Measurements from ENCODE around the gene KLF16. TPM values are rescaled to one million over a fixed set of nuclear protein-coding genes. Genes with fewer than 3 reads are reported as not detected.
"Not testable (repeated sequence)": the region's sequence is repeated elsewhere in the genome, so short reads cannot be mapped to it uniquely, and the experiment has no call there.

Gene KLF16
- total RNA-seq, 4 donors from 2014 or later, result 1.4 to 7.1 (median 5.5) TPM

DNA sequence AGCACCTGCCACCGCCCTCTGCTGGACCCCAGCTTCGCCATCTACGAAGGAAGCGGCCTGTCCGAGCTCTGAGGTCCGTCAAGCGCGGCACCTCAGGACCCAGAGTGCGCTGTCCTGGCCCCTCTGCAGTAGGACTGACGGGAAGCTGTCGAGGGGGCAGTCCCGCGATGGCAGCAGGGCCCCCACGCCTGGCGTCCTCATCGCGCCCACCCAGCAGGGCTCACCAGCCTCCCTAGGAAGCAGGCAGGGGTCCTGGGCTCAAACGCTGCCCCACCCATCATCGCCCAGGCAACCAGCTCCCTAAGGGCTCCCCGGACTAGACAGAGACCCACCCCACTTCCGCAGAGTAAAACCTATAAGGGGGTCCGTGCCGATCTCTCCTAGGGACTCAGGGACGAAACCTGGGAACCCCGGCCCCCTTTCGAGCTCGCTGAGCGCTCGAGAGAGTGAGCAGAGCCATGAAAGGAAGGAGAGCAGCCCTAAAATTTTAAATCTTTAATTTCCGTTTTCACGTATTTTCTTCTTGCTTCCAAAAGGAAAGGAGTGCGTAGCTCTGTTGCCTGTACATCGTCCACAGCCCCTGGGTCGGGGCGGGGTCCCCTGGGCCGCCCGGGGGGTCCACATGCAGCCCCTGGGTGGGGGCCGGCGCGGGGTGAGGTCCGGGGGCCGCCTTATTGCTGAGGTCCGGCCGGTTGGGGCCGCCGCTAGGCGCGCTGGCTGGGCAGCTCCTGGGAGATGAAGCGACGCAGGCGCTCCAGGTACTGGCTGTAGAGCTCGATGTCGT is 13.3 kb upstream of the KLF16 start:
- ATAC-seq, result peak; percentile 12
- H3K36me3 ChIP-seq, result peaks cover 0 to 22% of the 10 kb centered on the region in 2 donors
- peak overlapping the region; percentile 37 to 97 (median 94) for H3K27ac ChIP-seq
- peak overlapping the region; percentile 73 to 75 for H3K4me3 ChIP-seq
- H3K4me1 ChIP-seq, result peaks cover 0 to 70% (median 26%) of the 10 kb centered on the region in 3 donors
- WGBS, 2 donors (ENCODE audit: low coverage in 1 of 2), result 40 to 57% methylated on average over 2 to 4 of the region's 53 CpGs
- not testable (repeated sequence) for H3K9me3 ChIP-seq, H3K27me3 ChIP-seq

- peaks cover 0 to 70% (median 24%) of the 10 kb centered on the region in 3 donors for H3K4me1 ChIP-seq
- H3K9me3 ChIP-seq, result no peaks in the 10 kb centered on the region
- TF ChIP-seq POLR2A (IDR thresholded peaks at IDR 0.05), result peak; percentile 93 to 94
- peak in 1 of 4 experiments; percentile 24 for TF ChIP-seq CTCF (IDR thresholded peaks at IDR 0.05)
- TF ChIP-seq EP300 (IDR thresholded peaks at IDR 0.05), result no peak
- TF ChIP-seq POLR2AphosphoS5 (IDR thresholded peaks at IDR 0.05), result peak; percentile 98
- peak; percentile 96 for ATAC-seq
- H3K27ac ChIP-seq, result peak overlapping the region; percentile 84 to 97 (median 94)
- H3K27me3 ChIP-seq, result no peaks in the 10 kb centered on the region
- peak overlapping the region; percentile 73 to 75 for H3K4me3 ChIP-seq
- peaks cover 0 to 28% of the 10 kb centered on the region in 2 donors for H3K36me3 ChIP-seq
- 0% methylated on average over 7 of the region's 87 CpGs; no CpG with 5 or more reads in 1 of the 2 donors for WGBS, 2 donors (ENCODE audit: low coverage in 1 of 2)
Observed at GRCh38 chr19:1875646-1876495, 12.5 kb upstream of the KLF16 start.

GRCh38 chr19:1875265-1875645 is 11.9 kb upstream of the KLF16 start:
- WGBS, 2 donors (ENCODE audit: low coverage in 1 of 2), result 0 to 4% methylated on average over 7 to 9 of the region's 11 CpGs
- H3K27ac ChIP-seq, result peak overlapping the region; percentile 84 to 97 (median 94)
- not testable (repeated sequence) for ATAC-seq, H3K27me3 ChIP-seq, H3K9me3 ChIP-seq
- peak overlapping the region; percentile 73 to 75 for H3K4me3 ChIP-seq
- H3K36me3 ChIP-seq, result peaks cover 0 to 28% of the 10 kb centered on the region in 2 donors
- peaks cover 0 to 66% (median 24%) of the 10 kb centered on the region in 3 donors for H3K4me1 ChIP-seq

DNA sequence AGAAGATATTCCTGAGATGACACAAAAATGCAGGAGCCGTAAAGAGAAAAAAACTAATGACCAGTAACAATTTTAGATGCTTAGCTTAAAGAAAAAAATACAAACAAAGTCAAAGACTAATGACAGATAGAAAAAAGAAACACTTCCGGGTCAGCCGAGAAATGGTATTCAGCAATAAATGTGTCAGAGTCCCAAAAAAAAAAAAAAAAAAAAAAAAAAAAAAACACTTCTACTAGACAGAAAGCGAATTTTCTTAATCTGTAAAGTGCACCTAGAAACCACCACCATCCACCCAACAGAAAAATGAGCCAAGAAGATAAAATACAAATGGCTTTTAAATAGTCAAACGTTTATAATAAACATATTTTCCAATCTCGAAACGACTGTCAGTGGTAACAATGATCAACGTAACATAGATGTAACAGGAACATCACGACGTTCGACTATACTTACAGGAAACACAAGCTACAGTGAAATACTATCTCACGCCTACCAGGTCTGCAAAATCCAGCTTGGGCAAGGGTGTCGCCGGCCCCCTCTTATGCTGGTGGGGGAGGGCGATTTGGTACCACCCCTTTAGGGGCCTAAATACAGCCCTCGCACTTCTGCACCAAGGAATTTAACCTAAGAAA is 11.3 kb upstream of the KLF16 start:
- H3K9me3 ChIP-seq, result no peaks in the 10 kb centered on the region
- ATAC-seq, result no peak
- peaks cover 0 to 62% (median 24%) of the 10 kb centered on the region in 3 donors for H3K4me1 ChIP-seq
- TF ChIP-seq EP300 (IDR thresholded peaks at IDR 0.05), result no peak
- no peak for TF ChIP-seq POLR2A (IDR thresholded peaks at IDR 0.05)
- TF ChIP-seq CTCF (IDR thresholded peaks at IDR 0.05), result no peak
- TF ChIP-seq POLR2AphosphoS5 (IDR thresholded peaks at IDR 0.05), result no peak
- WGBS, 2 donors (ENCODE audit: low coverage in 1 of 2), result 11 to 16% methylated on average over 12 to 13 of the region's 16 CpGs
- no peaks in the 10 kb centered on the region for H3K27me3 ChIP-seq
- H3K36me3 ChIP-seq, result peaks cover 0 to 27% of the 10 kb centered on the region in 2 donors
- peak overlapping the region; percentile 73 to 75 for H3K4me3 ChIP-seq
- H3K27ac ChIP-seq, result peak overlapping the region in 3 of 4 donors; percentile 90 to 97 (median 97)

DNA sequence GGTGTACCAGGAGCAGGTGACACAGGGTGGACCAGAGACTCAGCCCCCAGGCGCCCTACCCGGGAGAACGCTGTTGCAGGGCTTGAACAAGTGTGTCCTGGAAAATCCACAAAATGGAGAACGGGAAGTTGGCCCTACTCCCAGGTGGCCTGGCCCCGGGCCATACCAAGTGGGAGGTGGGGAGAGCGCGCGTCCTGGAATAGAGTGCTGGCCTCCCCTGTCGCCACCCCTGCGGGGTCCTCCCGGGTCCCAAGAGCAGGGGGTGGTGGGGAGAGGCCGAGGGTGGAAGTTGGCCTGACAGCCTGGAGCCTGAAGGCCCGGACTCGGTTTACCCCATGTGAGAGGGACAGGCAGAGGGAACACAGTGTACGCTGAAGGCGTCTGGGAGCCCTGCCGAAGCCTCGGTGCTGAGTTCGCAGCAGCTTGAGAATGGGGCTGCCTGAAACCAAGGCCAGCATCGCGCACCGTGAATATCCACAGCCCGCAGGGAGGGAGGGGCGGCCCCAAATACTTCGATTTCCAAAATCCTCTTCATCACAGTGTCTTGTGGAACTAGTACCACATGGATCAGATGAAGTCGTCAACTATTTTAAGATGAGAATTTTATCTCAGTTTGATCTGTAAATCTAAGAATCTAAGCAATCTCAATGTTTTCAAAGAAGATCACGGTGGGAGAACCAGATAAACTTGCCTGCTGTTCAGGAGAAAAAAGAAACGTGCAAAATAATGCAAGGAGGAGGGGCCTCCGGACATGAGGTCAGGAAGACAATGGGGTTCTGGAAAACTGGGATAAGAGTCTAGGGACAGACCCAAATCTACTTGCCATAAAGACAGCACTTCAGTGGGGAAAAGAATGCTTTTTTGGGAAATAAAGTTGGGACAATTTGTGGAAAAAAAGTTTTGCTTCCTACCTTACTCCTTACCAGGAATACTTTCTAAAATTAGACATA is 10.4 kb upstream of the KLF16 start:
- no peaks in the 10 kb centered on the region for H3K9me3 ChIP-seq
- peaks cover 0 to 23% of the 10 kb centered on the region in 2 donors for H3K36me3 ChIP-seq
- H3K27ac ChIP-seq, result peak overlapping the region; percentile 26 to 97 (median 92)
- no peak for ATAC-seq
- H3K4me1 ChIP-seq, result peaks cover 0 to 62% (median 24%) of the 10 kb centered on the region in 3 donors
- H3K27me3 ChIP-seq, result no peaks in the 10 kb centered on the region
- TF ChIP-seq POLR2AphosphoS5 (IDR thresholded peaks at IDR 0.05) (peak; percentile 6), CTCF (IDR thresholded peaks at IDR 0.05) (no peak)
- WGBS, 2 donors (ENCODE audit: low coverage in 1 of 2), result 40% methylated on average over 12 of the region's 29 CpGs; no CpG with 5 or more reads in 1 of the 2 donors
- peak overlapping the region in 1 of 2 donors; percentile 75 for H3K4me3 ChIP-seq

All from gastroesophageal sphincter (tissue), 4 donors.